ENCODE data around the gene USH1G.

Gene USH1G

GRCh38 chr17:74953134-74953687 is 30.2 kb upstream of the USH1G start:
- no peak for DNase-seq

- no peak for DNase-seq
These were observed 29.5 kb upstream of the USH1G start for GRCh38 chr17:74952431-74953133.

GRCh38 chr17:74951680-74952421 is 28.8 kb upstream of the USH1G start:
- no peak for DNase-seq

GRCh38 chr17:74951065-74951464 is 28.0 kb upstream of the USH1G start:
- DNase-seq = no peak

GRCh38 chr17:74950207-74950606 is 27.2 kb upstream of the USH1G start:
- DNase-seq = no peak

GRCh38 chr17:74949455-74950115 is 26.5 kb upstream of the USH1G start:
- DNase-seq = no peak

- DNase-seq = no peak
These were observed 24.1 kb upstream of the USH1G start for GRCh38 chr17:74947041-74947754.

GRCh38 chr17:74946641-74947040 is 23.6 kb upstream of the USH1G start:
- no peak for DNase-seq

GRCh38 chr17:74945543-74945942 is 22.5 kb upstream of the USH1G start:
- DNase-seq = no peak

GRCh38 chr17:74943808-74944522 is 20.9 kb upstream of the USH1G start:
- no peak for DNase-seq

GRCh38 chr17:74941128-74941725 is 18.2 kb upstream of the USH1G start:
- DNase-seq = no peak

GRCh38 chr17:74939534-74939933 is 16.5 kb upstream of the USH1G start:
- DNase-seq = no peak

GRCh38 chr17:74938194-74938950 is 15.3 kb upstream of the USH1G start:
- no peak for DNase-seq

- no peak for DNase-seq
These were observed 14.3 kb upstream of the USH1G start for GRCh38 chr17:74937064-74938051.

GRCh38 chr17:74936470-74936799 is 13.4 kb upstream of the USH1G start:
- no peak for DNase-seq

- DNase-seq = no peak
These were observed 12.8 kb upstream of the USH1G start, which contains the start of gene OTOP3 for GRCh38 chr17:74935585-74936469. OTOP3 (plus strand) TSS chr17:74935898; CDS start chr17:74935922, 24 bp downstream.

GRCh38 chr17:74935048-74935447 is 12.0 kb upstream of the USH1G start:
- no peak for DNase-seq

- no peak for DNase-seq
These were observed 7.5 kb upstream of the USH1G start for GRCh38 chr17:74930535-74931036.

GRCh38 chr17:74928786-74929185 is 5.7 kb upstream of the USH1G start:
- DNase-seq = no peak

All from activated CD4-positive, alpha-beta T cell treated with anti-CD3 and anti-CD28 coated beads, Interleukin-2, amount 50 U/mL, for 48 hours (primary cell).